HL-60/S4 treated with phorbol 12-myristate 13-acetate at 8.2 ng/mL for 4 days and 3 days (cell line): ENCODE measurements around the gene CDK18.

Source experiments
- in situ Hi-C: fragments of 300-500 bp; cut with MboI; formaldehyde crosslinking; loops from 2 replicates; pipeline ENCODE4 v1.15.0; 2022; ENCODE audit warnings: low sequenced_read_pairs

The CDK18 gene

GRCh38 chr1:205565799-205566198 is 61.3 kb downstream of the CDK18 start:
- in situ Hi-C loops = no loop called here

GRCh38 chr1:205567716-205568115 is 63.2 kb downstream of the CDK18 start:
- in situ Hi-C loops = no loop called here

- in situ Hi-C loops = no loop called here
Observed at GRCh38 chr1:205568135-205568468, 63.6 kb downstream of the CDK18 start.

- in situ Hi-C loops = no loop called here
Observed at GRCh38 chr1:205568469-205569361, 64.2 kb downstream of the CDK18 start.

GRCh38 chr1:205569411-205570172 is 65.1 kb downstream of the CDK18 start:
- in situ Hi-C loops = no loop called here

GRCh38 chr1:205570173-205570501 is 65.7 kb downstream of the CDK18 start:
- in situ Hi-C loops = no loop called here

GRCh38 chr1:205570796-205571537 is 66.5 kb downstream of the CDK18 start:
- in situ Hi-C loops = no loop called here

- in situ Hi-C loops = no loop called here
Observed at GRCh38 chr1:205571747-205572146, 67.3 kb downstream of the CDK18 start.

- in situ Hi-C loops = no loop called here
Observed at GRCh38 chr1:205572421-205572820, 68.0 kb downstream of the CDK18 start.

- in situ Hi-C loops = no loop called here
Observed at GRCh38 chr1:205575294-205575885, 70.9 kb downstream of the CDK18 start.

- in situ Hi-C loops = no loop called here
Observed at GRCh38 chr1:205576011-205576410, 71.5 kb downstream of the CDK18 start.

- in situ Hi-C loops = no loop called here
Observed at GRCh38 chr1:205576805-205577761, 72.6 kb downstream of the CDK18 start.

GRCh38 chr1:205577874-205578658 is 73.6 kb downstream of the CDK18 start:
- in situ Hi-C loops = no loop called here

GRCh38 chr1:205578780-205579571 is 74.5 kb downstream of the CDK18 start:
- in situ Hi-C loops = no loop called here

- in situ Hi-C loops = no loop called here
Observed at GRCh38 chr1:205579711-205580110, 75.2 kb downstream of the CDK18 start.

- in situ Hi-C loops = no loop called here
Observed at GRCh38 chr1:205580140-205580922, 75.9 kb downstream of the CDK18 start.

GRCh38 chr1:205580923-205581180 is 76.4 kb downstream of the CDK18 start:
- in situ Hi-C loops = no loop called here
